Right ventricle myocardium superior (tissue), 1 donor: ENCODE data around the gene HPRT1. TPM values are rescaled to one million over a fixed set of nuclear protein-coding genes. Genes with fewer than 3 reads are reported as not detected.

Experiments
- ATAC-seq: fragments of 200-7000 bp; cut with Tn5 transposase; one replicate; pipeline ENCODE4 v1.9.1; 2020; ENCODE audit warnings: mild to moderate bottlenecking; ENCODE audit not compliant: poor library complexity
- DNase-seq: peaks from one replicate; pipeline ENCODE4 v3.0.0-alpha.2; 2020
- intact Hi-C: fragments of 100-400 bp; cut with DNase I; formaldehyde crosslinking; loops from one replicate; pipeline ENCODE4 v1.11.2; 2022
- total RNA-seq: library from RNA; stranded (reverse); fragmentation: NEBNext Ultra II Directional; extraction: Animal tissue kit (Norgen Biotek cat#: 25700); gene quantifications from one replicate; pipeline ENCODE4 v1.2.1, GENCODE V29; 2021
- donor health status: DM: no; HTN: yes; CAD: no; lungs with severe emphysema.

The HPRT1 gene
- total RNA-seq, 1 donor from 2014 or later, result 18.5 TPM

DNA sequence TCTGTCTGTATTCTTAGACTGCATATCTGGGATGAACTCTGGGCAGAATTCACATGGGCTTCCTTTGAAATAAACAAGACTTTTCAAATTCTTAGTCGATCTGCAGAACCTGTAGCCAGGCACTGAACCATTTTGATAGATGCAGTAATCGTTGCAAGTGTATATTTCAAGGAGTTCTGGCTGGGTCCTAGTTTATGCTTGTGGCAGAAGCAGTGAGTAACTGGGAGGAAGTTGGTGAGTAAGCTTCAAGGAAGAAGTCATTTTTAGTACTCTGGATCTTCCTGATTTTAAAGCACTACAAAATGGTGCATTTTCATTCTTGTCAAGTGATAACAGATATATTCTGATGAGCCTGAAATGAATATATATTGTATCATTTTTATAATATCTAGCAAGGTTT, 9.5 kb downstream of the HPRT1 start:
- intact Hi-C loops, result no loop called here
- ATAC-seq (no peak), DNase-seq (no peak)

DNA sequence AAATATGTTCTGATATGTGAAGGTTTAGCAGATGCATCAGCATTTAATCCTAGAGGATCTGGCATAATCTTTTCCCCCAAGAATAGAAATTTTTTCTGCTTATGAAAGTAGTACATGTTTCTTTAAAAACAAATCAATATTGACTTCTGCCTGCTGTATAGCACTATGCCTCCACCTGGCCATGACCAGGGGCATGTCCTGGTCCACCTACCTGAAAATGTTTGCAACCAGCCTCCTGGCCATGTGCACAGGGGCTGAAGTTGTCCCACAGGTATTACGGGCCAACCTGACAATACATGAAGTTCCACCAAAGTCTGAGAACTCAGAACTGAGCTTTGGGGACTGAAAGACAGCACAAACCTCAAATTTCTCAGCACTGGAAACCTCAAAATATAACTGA, 10.0 kb downstream of the HPRT1 start:
- no peak for DNase-seq
- intact Hi-C loops, result no loop called here
- ATAC-seq, result no peak

DNA sequence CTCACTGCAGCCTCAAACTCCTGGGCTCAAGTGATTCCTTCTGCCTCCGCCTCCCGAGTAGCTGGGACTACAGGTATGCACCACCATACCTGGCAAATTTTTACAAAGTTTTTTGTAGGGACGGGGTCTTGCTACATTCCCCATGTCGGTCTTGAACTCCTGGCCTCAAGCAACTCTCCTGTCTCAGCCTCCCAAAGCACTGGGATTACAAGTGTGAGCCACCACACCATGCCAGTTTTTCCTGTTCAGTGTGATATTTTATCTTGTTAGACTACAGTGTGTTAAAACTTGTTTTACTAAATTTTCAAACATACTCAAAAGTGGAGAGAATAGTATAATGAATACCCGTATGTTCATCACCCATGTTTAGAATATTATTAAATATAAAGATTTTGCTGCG, 12.1 kb downstream of the HPRT1 start:
- DNase-seq, result no peak
- intact Hi-C loops, result no loop called here
- ATAC-seq, result no peak

DNA sequence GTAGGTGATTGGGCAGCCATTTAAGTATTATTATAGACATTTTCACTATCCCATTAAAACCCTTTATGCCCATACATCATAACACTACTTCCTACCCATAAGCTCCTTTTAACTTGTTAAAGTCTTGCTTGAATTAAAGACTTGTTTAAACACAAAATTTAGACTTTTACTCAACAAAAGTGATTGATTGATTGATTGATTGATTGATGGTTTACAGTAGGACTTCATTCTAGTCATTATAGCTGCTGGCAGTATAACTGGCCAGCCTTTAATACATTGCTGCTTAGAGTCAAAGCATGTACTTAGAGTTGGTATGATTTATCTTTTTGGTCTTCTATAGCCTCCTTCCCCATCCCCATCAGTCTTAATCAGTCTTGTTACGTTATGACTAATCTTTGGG, 16.3 kb downstream of the HPRT1 start:
- ATAC-seq, result no peak
- intact Hi-C loops, result no loop called here
- DNase-seq, result no peak

DNA sequence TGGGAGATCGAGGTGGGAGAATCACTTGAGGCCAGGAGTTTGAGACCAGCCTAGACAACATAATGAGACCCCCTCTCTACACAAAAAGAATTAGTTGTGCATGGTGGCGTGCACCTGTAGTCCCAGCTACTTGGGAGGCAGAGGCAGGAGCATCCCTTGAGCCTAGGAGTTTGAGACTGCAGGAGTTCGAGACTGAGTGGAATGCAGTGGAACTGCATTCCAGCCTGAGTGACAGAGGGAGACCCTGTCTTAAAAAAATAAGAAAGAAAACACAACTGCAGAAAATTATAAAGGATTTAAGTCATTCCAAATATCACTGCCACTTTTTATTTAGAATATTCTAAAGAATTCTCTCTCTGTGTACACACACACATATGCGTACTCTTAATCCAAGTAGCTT, 18.4 kb downstream of the HPRT1 start:
- DNase-seq (no peak), ATAC-seq (no peak)
- intact Hi-C loops, result no loop called here

DNA sequence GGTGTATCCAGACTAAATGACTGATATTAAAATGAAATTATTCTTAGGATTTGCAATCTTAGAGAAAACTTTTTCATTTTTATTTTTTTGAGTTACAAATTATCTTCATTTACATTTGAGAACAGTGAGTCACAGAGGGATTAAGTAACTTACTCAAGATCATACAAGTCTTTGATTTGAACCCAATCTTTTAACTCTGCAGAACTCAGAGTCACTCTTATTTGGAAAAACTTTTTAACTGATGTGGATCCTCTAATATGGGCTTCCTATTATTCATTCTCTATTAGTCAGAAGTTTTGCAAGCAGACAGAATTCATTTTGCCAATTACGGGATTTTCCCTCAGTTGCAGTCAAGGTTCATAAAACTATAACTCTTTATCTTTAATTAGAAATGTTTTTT, 20.1 kb downstream of the HPRT1 start:
- DNase-seq (no peak), ATAC-seq (no peak)
- intact Hi-C loops, result no loop called here

DNA sequence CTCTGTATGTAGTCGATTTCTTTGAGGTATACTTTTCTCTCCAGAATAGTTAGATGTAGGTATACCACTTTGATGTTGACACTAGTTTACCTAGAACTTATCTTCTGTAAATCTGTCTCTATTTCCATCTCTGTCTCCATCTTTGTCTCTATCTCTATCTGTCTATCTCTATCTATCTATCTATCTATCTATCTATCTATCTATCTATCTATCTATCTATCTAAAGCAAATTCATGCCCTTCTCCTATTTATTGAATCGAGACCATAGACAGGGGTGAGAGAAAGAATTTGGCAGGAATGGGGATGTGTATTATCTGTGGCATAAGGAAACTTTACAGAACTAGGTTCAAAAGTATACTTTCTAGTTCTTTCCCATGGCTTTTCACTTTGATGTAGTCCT, 21.4 kb downstream of the HPRT1 start:
- DNase-seq (no peak), ATAC-seq (no peak)
- intact Hi-C loops, result no loop called here

DNA sequence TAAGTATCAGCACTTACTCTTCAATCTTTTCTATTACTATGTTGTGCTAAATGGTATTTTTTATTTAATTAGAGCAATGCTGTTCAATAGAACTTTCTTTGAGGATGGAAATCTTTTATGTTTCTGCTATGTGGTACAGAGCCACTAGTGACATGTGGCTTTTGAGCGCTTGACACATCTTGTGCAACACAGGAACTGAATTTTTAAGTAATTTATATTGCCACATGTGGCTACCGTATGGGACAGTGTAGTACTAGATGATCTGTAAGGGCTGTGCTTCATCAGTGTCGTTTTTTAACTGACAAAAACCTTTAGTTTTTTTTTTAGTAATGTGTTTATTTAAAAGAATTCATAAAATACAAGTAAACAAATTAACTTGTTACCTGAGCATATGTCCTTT, 22.4 kb downstream of the HPRT1 start:
- DNase-seq, result no peak
- intact Hi-C loops, result no loop called here
- no peak for ATAC-seq

DNA sequence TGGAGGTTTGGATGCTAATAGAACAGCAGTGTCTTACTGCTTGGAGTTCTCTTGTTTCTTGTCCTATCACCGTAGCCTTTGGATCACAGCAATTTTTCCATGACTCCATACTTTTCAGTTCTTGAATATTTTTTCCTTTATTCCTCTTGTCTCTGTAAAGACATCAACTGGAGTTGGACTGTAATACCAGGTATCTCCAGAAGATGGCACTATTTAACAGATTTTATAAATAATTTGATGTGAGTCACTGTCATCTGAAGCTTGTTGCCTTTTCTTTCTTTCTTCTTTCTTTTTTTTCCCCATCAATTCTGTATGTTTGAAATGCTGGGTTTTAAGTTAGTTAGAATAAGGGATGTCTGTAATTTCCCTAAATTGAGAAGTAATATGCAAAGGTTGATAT, 24.1 kb downstream of the HPRT1 start:
- DNase-seq (no peak), ATAC-seq (no peak)
- intact Hi-C loops, result no loop called here

DNA sequence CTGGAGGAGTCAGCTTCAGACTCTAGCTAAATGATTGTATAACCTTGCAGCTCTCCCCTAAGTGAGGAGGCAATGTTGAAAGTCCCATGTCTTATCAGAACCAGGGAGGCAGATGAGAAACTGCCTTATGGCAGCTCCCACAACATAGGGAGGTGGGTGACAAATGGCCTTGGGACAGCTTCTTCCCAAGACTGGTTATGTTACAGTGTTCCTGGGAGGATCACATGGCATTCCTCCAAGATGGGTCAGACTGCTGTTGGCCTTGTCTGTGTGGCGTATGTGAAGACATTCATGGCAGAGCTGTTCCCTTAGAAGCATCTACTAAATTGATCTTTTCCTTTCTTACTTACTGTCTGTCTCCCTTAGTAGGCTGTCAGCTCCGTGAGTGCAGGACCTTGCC, 42.0 kb downstream of the HPRT1 start:
- ATAC-seq (no peak), DNase-seq (no peak)
- intact Hi-C loops, result no loop called here

DNA sequence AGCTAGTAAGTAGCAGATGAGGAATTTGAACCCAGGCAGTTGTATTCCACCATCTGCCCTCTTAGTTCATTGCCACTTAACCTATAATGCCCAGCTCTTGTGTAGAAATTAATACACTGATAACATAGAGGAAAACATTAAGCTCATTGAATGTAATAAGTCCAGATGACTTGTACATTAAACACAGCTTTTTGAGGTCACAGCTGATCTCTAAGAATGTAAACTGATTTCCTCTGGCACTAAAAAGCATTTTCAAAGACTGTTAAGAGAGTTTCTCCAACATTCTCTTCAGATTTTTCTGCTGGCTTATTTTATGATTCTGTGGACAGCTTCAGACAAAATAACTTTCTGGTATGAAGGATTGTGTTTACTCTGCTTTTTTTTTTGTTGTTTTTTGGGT, 42.7 kb downstream of the HPRT1 start:
- intact Hi-C loops, result no loop called here

DNA sequence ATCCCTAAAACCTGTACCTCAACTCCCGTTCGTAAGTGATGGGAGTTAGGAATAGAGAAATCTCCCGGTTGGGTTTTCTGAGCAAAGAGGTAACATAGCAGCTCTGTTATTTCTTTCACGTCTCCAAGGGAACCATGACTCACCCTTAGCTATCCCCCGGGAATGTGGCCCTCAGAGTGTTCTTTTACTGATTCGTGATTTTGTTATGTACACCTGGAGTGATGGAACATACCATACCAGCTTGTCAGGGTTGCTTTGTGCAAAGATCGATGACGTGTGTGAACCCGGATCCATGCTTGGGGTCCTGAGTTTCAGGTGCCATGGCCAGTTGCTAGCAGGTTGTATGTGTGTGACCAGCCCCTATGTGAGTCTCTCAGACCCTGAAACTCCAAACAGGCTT, 52.6 kb downstream of the HPRT1 start:
- ATAC-seq (no peak), DNase-seq (no peak)
- intact Hi-C loops, result no loop called here

More for the DNA sequence above, 42.7 kb downstream of the HPRT1 start:
- DNase-seq, result no peak
- no peak for ATAC-seq

DNA sequence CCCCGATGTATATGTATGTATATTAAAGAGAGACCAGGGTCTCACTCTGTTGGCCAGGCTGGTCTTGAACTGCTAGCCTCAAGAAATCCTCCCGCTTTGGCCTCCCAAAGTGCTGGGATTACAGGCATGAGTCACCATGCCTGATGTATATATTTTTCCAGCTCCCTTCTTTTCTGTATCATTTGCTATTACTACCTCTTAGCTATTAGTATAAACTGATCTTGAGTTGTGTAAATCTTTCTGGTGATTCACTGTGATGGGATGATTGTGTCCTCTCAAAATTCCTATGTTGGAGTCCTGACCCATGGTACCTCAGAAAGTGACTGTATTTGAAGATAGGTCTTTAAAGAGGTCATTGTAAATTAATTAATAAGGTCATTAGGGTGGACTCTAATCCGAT, 53.1 kb downstream of the HPRT1 start:
- intact Hi-C loops, result no loop called here
- ATAC-seq, result no peak
- DNase-seq, result no peak

DNA sequence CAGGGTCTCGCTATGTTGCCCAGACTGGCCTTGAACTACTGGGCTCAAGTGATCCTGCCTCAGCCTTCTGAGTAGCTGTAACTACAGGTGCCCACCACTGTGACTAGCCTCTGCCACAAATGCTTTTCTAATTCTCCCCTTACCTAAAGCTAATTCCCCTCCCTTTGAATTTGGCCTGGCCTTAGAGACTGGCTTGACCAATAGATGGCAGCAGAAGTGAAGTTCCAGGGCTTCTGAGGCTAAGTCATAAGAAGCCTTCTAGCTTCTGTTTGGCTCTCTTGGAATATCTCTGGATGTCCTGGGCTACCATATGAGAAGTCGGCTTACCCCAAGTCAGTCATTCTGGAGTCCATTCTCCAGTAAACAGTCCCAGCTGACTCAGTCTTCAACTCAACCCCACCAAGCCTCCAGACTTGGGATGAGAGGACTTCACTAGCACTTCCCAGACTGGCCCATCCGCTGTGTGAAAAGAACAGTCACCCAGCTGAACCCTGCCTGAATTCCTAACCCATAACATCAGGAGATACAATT, 61.0 kb downstream of the HPRT1 start:
- intact Hi-C loops, result loop anchor here (5.0 kb wide), 1 partner anchor 231 kb away; no protein-coding TSS in a partner anchor
- DNase-seq, result no peak
- ATAC-seq, result peak; percentile 77

DNA sequence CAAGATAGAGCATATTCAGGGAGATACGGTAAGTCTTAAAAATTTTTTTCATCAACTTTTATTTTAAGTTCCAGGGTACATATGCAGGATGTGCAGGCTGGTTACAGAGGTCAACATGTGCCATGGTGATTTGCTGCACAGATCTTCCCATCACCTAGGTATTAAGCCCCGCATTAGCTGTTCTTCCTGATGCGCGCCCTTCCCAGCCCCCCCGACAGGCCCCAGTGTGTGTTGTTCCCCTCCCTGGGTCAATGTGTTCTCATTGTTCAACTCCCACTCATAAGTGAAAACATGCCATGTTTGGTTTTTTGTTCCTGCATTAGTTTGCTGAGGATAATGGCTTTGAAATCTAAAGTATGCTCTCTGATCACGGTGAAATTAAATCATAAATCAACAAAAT, 64.2 kb downstream of the HPRT1 start:
- intact Hi-C loops, result loop anchor here (5.0 kb wide), 1 partner anchor 228 kb away; no protein-coding TSS in a partner anchor
- ATAC-seq (no peak), DNase-seq (no peak)

DNA sequence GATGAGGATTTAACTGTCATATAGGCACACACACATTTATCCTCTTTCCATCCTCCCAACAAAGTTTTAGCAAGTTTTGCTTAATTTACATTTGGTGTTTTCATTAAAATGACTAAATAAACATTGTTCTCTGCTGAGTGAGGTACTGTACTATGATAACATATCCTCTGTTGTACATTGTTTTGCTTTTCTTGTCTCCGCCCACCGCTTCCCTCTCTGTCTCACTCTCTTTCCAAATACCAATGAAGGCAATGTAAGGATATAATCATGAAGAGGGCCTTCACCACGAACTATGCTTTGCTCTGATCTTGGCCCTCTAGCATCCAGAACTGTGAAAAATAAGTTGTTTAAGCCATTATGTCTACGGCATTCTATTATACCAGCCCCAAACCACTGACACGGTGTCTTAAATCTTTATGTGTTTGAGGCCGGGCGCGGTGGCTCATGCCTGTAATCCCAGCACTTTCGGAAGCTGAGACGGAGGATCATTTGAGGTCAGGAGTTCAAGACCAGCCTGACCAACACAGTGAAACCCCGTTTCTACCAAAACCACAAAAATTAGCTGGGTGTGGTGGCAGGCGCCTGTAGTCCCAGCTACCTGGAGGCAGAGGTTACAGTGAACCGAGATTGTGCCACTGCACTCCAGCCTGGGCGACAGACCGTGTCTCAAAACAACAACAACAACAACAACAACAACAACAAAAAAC, 65.3 kb downstream of the HPRT1 start:
- no peak for DNase-seq
- intact Hi-C loops, result no loop called here
- ATAC-seq, result no peak

DNA sequence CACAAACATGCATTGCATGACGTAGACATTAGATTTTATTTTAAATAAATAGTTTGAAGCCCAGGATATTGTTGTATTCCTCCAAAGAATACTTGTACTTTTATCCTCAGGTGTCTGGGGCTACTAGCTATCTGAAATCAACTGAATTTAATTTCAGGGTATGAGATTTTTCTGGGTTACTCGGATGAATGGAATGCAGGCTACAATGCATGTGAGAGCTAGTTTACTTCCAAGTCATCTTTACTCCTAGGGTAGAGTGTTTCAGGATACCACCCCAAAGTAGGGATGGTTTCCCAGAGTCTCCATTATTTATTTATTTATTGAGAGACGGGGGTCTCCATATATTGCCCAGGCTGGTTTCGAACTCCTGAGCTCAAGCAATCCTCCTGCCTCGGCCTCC, 66.4 kb downstream of the HPRT1 start:
- ATAC-seq (no peak), DNase-seq (no peak)
- intact Hi-C loops, result no loop called here

DNA sequence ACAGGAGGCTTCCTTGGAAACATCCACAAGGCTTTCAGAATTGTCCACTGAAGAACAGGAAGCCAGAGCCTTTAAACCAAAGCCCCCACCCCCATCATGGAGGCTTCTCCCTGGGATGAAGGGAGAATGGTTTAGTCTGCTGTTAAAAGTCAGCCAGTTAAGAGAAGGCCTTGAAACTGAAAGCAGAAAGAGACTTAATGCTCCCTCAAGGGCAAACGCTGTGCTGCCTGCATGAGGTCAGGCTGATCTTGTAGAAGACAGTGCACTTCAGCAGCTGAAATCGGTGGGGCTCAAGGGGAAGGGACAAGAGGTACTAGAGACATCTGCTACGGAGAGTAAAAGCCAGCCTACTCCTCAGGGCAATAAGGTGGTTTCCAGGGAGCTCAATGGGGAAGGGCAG, 69.0 kb downstream of the HPRT1 start:
- intact Hi-C loops, result no loop called here
- ATAC-seq, result no peak

DNA sequence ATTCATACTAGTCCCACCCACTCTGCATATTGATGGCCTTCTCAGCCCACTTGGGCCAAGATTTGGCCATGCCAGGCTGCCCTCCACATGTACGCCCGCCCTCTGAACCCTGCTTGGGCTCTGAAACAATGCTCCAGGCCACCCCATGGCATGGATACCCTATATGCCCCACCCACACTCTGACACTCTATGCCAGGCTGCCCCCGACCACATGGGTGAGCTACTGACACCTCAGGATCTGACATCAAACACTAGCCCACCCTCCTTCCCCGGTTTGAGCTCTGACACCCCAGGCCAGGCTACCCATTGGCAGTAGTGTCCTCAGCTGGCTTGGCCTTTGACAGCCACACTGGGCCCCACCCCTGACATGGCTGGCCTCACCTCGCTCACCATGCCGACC, 69.5 kb downstream of the HPRT1 start:
- no peak for DNase-seq
- ATAC-seq, result no peak
- intact Hi-C loops, result no loop called here

More for the DNA sequence above, 69.0 kb downstream of the HPRT1 start:
- DNase-seq, result no peak

DNA sequence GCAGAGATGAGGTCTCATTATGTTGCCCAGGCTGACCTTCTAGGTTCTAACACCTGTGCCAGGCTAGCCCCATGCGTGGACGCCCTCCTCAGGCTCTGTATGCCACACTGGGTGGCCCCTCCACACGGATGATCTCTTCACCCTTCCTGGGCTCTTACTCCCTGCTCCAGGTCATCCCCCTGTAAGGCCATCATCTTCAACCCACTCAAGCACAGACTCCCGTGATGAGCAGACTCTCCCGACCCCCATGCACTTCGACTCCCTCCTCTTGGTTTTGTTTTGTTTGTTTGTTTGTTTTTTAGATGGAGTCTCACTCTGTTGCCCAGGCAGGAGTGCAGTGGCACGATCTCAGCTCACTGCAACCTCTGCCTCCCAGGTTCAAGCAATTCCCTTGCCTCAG, 70.9 kb downstream of the HPRT1 start:
- DNase-seq (no peak), ATAC-seq (no peak)
- intact Hi-C loops, result no loop called here

DNA sequence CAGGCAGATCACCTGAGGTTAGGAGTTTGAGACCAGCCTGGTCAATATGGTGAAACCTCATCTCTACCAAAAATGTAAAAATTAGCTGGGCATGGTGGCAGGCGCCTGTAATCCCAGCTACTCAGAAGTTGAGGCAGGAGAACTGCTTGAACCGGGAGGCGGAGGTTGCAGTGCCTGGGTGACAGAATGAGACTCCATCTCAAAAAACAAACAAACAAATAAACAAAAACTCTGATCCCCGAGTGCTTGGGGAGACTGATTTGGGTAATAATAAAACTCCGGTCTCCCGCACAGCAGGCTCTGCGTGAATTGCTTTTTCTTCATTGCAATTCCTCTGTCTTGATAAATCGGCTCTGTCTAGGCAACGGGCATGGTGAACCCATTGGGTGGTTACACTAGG, 73.4 kb downstream of the HPRT1 start:
- intact Hi-C loops, result no loop called here
- ATAC-seq (no peak), DNase-seq (no peak)
